Peyer's patch (tissue), 4 donors: ENCODE results near the gene LBX2.

ENCODE experiments used
- CTCF ChIP-seq, 6 experiments: fragments of 450-650 bp in 4 of 6; fragments of 200-600 bp in 2 of 6; sonication (generic) in 1 of 6; IDR thresholded peaks; one replicate each; pipeline ENCODE4 v1.5.1; 2017 to 2019; ENCODE audit warnings: antibody characterized with exemption in 6 of 6, mild to moderate bottlenecking in 3 of 6, moderate library complexity in 1 of 6
- POLR2A ChIP-seq, 2 donors: fragments of 450-650 bp; IDR thresholded peaks; one replicate each; pipeline ENCODE4 v1.5.1; 2017; ENCODE audit warnings: antibody characterized with exemption in 2 of 2, mild to moderate bottlenecking in 2 of 2, moderate library complexity in 2 of 2

GRCh38 chr2:74538881-74539339, 39.5 kb upstream of the LBX2 start:
- TF ChIP-seq CTCF (IDR thresholded peaks at IDR 0.05) = no peak
- TF ChIP-seq POLR2A (IDR thresholded peaks at IDR 0.05) = no peak
